Measurements from ENCODE around the gene P2RX2.

DNA sequence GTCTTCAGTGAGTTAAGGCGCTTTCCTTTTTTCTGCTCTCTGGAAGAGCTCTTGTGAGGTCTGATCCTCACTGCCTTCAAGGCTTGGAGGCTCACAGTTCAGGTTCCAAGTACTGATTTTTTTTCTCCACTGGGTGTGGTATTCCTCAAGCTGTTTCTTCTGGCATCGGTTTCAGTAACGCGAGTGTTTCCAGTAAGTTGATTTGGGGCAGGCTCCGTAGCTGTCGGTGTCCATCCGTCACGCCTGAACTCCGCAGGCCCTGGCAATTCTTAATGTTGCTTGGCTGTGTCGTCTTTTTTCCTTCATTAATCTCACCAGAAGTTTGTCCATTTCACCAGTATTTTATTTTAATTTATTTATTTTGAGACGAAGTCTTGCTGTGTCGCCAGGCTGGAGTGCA, 38.8 kb upstream of the P2RX2 start:
- TF ChIP-seq, protein P1, sequence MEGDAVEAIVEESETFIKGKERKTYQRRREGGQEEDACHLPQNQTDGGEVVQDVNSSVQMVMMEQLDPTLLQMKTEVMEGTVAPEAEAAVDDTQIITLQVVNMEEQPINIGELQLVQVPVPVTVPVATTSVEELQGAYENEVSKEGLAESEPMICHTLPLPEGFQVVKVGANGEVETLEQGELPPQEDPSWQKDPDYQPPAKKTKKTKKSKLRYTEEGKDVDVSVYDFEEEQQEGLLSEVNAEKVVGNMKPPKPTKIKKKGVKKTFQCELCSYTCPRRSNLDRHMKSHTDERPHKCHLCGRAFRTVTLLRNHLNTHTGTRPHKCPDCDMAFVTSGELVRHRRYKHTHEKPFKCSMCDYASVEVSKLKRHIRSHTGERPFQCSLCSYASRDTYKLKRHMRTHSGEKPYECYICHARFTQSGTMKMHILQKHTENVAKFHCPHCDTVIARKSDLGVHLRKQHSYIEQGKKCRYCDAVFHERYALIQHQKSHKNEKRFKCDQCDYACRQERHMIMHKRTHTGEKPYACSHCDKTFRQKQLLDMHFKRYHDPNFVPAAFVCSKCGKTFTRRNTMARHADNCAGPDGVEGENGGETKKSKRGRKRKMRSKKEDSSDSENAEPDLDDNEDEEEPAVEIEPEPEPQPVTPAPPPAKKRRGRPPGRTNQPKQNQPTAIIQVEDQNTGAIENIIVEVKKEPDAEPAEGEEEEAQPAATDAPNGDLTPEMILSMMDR (conservative IDR thresholded peaks at IDR 0.05; ENCODE audit: low read length): no peak
- TF ChIP-seq EZH2phosphoT487 (IDR thresholded peaks at IDR 0.05; ENCODE audit: borderline replicate concordance, low read depth, low read length): no peak

All from OCI-LY7 (cell line).